Neural cell (in vitro differentiated cells): ENCODE results near the gene DSTN. TPM values are rescaled to one million over a fixed set of nuclear protein-coding genes. Genes with fewer than 3 reads are reported as not detected.

Source experiments
- H2AFZ ChIP-seq: fragments of 200-600, 300-800 bp; sonication (generic), shearing (Covaris generic); 2 replicates; pipeline ENCODE4 v1.6.0; 2014; ENCODE audit warnings: low read depth, mild to moderate bottlenecking, antibody characterized with exemption, low read length, moderate library complexity
- H3F3A ChIP-seq: fragments of 200-600 bp; shearing (Covaris generic); 2 replicates; pipeline ENCODE4 v1.6.1; 2016; ENCODE audit warnings: mild to moderate bottlenecking, moderate library complexity, mixed read lengths, antibody characterized with exemption, low read length; ENCODE audit not compliant: insufficient read depth, poor library complexity, severe bottlenecking
- H3K27ac ChIP-seq: fragments of 200-600, 300-800 bp; sonication (generic), shearing (Covaris generic); 2 replicates; pipeline ENCODE4 v1.5.1; 2014; ENCODE audit warnings: mild to moderate bottlenecking, low read length, moderate library complexity
- H3K27me3 ChIP-seq: fragments of 300-800, 200-600 bp; sonication (generic), shearing (Covaris generic); 2 replicates; pipeline ENCODE4 v1.6.0; 2014; ENCODE audit warnings: mild to moderate bottlenecking, low read depth, low read length, moderate library complexity; ENCODE audit not compliant: insufficient read depth
- H3K36me3 ChIP-seq: fragments of 300-800, 200-600 bp; sonication (generic), shearing (Covaris generic); 2 replicates; pipeline ENCODE4 v1.5.1; 2014; ENCODE audit warnings: mild to moderate bottlenecking, antibody characterized with exemption, low read length, moderate library complexity; ENCODE audit not compliant: insufficient read depth
- H3K4me2 ChIP-seq: fragments of 300-800, 200-600 bp; sonication (generic), shearing (Covaris generic); 2 replicates; pipeline ENCODE4 v1.6.0; 2014; ENCODE audit warnings: mild to moderate bottlenecking, low read length
- H3K4me3 ChIP-seq: fragments of 300-800, 200-600 bp; sonication (generic), shearing (Covaris generic); 2 replicates; pipeline ENCODE4 v1.5.1; 2014; ENCODE audit warnings: mild to moderate bottlenecking, low read length, moderate library complexity
- H3K79me2 ChIP-seq: fragments of 200-600 bp; shearing (Covaris generic); replicated peaks from 2 replicates; pipeline ENCODE4 v1.6.0; 2014; ENCODE audit warnings: mild to moderate bottlenecking, low read length, moderate library complexity; ENCODE audit not compliant: insufficient read depth
- H3K9ac ChIP-seq: fragments of 300-800, 200-600 bp; sonication (generic), shearing (Covaris generic); 2 replicates; pipeline ENCODE4 v1.6.1; 2016; ENCODE audit warnings: mild to moderate bottlenecking, low read length, mixed read lengths
- H3K9me2 ChIP-seq: fragments of 200-600 bp; shearing (Covaris generic); 2 replicates; pipeline ENCODE4 v1.6.1; 2016; ENCODE audit warnings: mild to moderate bottlenecking, low read length, mixed read lengths; ENCODE audit not compliant: insufficient read depth
- H3K9me3 ChIP-seq: fragments of 200-600, 300-800 bp; sonication (generic), shearing (Covaris generic); 2 replicates; pipeline ENCODE4 v1.6.1; 2016; ENCODE audit warnings: mild to moderate bottlenecking, mixed run types, low read length, moderate library complexity, mixed read lengths
- H4K20me1 ChIP-seq: fragments of 200-600 bp; shearing (Covaris generic); 2 replicates; pipeline ENCODE4 v1.6.1; 2016; ENCODE audit warnings: mild to moderate bottlenecking, mixed run types; ENCODE audit not compliant: insufficient read depth
- EP300 ChIP-seq: fragments of 450-650 bp; conservative IDR thresholded peaks from 2 replicates; pipeline ENCODE4 v1.6.1; 2014; ENCODE audit warnings: antibody characterized with exemption, mild to moderate bottlenecking, moderate library complexity; ENCODE audit not compliant: poor library complexity, severe bottlenecking
- EZH2 ChIP-seq: fragments of 200-600, 300-800 bp; shearing (Covaris generic), sonication (generic); IDR thresholded peaks from 2 replicates; pipeline ENCODE4 v1.6.1; 2014; ENCODE audit warnings: antibody characterized with exemption, low read length, borderline replicate concordance, mild to moderate bottlenecking; ENCODE audit not compliant: insufficient read depth, poor library complexity, severe bottlenecking
- MXI1 ChIP-seq: fragments of 450-650 bp; conservative IDR thresholded peaks from 2 replicates; pipeline ENCODE4 v1.6.1; 2014; ENCODE audit warnings: antibody characterized with exemption, mild to moderate bottlenecking; ENCODE audit not compliant: poor library complexity, severe bottlenecking
- POLR2AphosphoS5 ChIP-seq: IDR thresholded peaks from 2 replicates; pipeline ENCODE4 v1.6.1; 2012
- RAD21 ChIP-seq: fragments of 450-650 bp; conservative IDR thresholded peaks from 2 replicates; pipeline ENCODE4 v1.6.1; 2014; ENCODE audit warnings: antibody characterized with exemption, mild to moderate bottlenecking, moderate library complexity
- SMC3 ChIP-seq: fragments of 450-650 bp; conservative IDR thresholded peaks from 2 replicates; pipeline ENCODE4 v1.6.1; 2014; ENCODE audit warnings: antibody characterized with exemption, mild to moderate bottlenecking, moderate library complexity; ENCODE audit not compliant: poor library complexity
- TAF1 ChIP-seq: IDR thresholded peaks from 2 replicates; pipeline ENCODE4 v1.6.1; 2012; ENCODE audit warnings: low read depth
- polyA plus RNA-seq: library from polyadenylated mRNA; depleted of rRNA; stranded (reverse); fragments of >200 nt; gene quantifications from 2 replicates; pipeline ENCODE4 v1.2.3, GENCODE V29; 2014
- TF ChIP-seq, protein P1 (sequence below): IDR thresholded peaks from 2 replicates; pipeline ENCODE4 v1.6.1; 2012; ENCODE audit warnings: borderline replicate concordance
- TF ChIP-seq, protein P2 (sequence below): fragments of 450-650 bp; IDR thresholded peaks from 2 replicates; pipeline ENCODE4 v1.5.1; 2014; ENCODE audit warnings: antibody characterized with exemption, mild to moderate bottlenecking, moderate library complexity; ENCODE audit not compliant: poor library complexity, severe bottlenecking

The DSTN gene
- polyA plus RNA-seq, 1 donor from 2014 or later, result 276 TPM

DNA sequence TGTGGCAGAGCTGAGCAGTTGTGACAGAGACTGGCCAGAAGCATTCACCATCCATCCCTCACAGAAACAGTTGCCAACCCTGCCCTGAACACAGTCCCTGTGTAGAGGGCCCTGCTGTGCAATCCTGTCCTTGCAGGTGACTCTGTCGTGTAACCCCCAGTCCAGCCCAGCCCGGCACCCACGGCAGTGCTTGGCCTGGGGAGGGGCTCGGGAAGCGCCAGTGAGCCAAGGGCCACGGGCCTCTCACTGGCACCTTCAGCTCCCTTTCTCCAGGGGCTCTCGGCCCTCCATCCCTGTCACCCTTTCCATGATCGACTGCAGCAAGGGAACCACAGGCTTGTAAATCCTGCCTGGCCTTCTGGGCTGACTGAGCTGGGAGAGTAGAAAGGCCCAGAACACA is 59.1 kb downstream of the DSTN start:
- TF ChIP-seq EZH2, result no peak
- TF ChIP-seq RAD21, result no peak
- no peak for TF ChIP-seq MXI1
- TF ChIP-seq SMC3, result no peak
- TF ChIP-seq, protein P1, sequence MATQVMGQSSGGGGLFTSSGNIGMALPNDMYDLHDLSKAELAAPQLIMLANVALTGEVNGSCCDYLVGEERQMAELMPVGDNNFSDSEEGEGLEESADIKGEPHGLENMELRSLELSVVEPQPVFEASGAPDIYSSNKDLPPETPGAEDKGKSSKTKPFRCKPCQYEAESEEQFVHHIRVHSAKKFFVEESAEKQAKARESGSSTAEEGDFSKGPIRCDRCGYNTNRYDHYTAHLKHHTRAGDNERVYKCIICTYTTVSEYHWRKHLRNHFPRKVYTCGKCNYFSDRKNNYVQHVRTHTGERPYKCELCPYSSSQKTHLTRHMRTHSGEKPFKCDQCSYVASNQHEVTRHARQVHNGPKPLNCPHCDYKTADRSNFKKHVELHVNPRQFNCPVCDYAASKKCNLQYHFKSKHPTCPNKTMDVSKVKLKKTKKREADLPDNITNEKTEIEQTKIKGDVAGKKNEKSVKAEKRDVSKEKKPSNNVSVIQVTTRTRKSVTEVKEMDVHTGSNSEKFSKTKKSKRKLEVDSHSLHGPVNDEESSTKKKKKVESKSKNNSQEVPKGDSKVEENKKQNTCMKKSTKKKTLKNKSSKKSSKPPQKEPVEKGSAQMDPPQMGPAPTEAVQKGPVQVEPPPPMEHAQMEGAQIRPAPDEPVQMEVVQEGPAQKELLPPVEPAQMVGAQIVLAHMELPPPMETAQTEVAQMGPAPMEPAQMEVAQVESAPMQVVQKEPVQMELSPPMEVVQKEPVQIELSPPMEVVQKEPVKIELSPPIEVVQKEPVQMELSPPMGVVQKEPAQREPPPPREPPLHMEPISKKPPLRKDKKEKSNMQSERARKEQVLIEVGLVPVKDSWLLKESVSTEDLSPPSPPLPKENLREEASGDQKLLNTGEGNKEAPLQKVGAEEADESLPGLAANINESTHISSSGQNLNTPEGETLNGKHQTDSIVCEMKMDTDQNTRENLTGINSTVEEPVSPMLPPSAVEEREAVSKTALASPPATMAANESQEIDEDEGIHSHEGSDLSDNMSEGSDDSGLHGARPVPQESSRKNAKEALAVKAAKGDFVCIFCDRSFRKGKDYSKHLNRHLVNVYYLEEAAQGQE, result no peak
- TF ChIP-seq TAF1, result no peak
- TF ChIP-seq POLR2AphosphoS5, result no peak
- TF ChIP-seq EP300, result no peak
- TF ChIP-seq, protein P2, sequence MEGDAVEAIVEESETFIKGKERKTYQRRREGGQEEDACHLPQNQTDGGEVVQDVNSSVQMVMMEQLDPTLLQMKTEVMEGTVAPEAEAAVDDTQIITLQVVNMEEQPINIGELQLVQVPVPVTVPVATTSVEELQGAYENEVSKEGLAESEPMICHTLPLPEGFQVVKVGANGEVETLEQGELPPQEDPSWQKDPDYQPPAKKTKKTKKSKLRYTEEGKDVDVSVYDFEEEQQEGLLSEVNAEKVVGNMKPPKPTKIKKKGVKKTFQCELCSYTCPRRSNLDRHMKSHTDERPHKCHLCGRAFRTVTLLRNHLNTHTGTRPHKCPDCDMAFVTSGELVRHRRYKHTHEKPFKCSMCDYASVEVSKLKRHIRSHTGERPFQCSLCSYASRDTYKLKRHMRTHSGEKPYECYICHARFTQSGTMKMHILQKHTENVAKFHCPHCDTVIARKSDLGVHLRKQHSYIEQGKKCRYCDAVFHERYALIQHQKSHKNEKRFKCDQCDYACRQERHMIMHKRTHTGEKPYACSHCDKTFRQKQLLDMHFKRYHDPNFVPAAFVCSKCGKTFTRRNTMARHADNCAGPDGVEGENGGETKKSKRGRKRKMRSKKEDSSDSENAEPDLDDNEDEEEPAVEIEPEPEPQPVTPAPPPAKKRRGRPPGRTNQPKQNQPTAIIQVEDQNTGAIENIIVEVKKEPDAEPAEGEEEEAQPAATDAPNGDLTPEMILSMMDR, result no peak
- Histone ChIP-seq H3K79me2 (no peaks in the 10 kb centered on the region), H4K20me1 (no peaks in the 10 kb centered on the region), H3F3A (no peaks in the 10 kb centered on the region), H3K36me3 (no peaks in the 10 kb centered on the region), H3K4me2 (no peak overlapping the region), H2AFZ (no peak overlapping the region), H3K9ac (no peak overlapping the region), H3K27me3 (no peaks in the 10 kb centered on the region), H3K9me2 (no peaks in the 10 kb centered on the region), H3K27ac (no peak overlapping the region), H3K9me3 (no peaks in the 10 kb centered on the region), H3K4me3 (no peak overlapping the region)

DNA sequence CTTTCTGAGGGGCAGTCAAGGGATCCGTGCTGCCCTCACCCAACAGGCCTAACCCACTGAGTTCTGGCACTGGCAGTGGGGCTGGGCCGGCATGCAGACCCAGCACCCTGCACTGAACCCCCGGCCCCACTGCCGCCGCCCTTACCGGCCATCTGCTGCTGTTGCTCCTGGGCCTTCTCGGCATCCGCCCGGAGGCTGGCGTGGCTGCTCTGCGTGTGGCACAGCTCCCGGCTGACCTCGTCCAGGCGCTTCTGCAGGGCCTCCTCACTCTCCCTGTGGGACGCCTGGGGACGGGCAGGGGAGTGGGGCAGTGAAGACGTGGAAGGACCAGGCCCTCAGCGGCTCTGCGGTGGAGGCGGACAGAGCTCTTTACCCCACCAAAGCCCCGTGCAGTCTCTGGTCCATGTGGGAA is 59.8 kb downstream of the DSTN start:
- no peaks in the 10 kb centered on the region for H4K20me1 ChIP-seq
- no peaks in the 10 kb centered on the region for H3K27me3 ChIP-seq
- TF ChIP-seq RAD21 (no peak), EZH2 (no peak), TAF1 (no peak), POLR2AphosphoS5 (no peak), MXI1 (no peak), EP300 (no peak), SMC3 (no peak)
- TF ChIP-seq, protein P2, result no peak
- TF ChIP-seq, protein P1, result no peak
- H3K9ac ChIP-seq, result no peak overlapping the region
- no peak overlapping the region for H2AFZ ChIP-seq
- H3K27ac ChIP-seq, result no peak overlapping the region
- no peak overlapping the region for H3K4me3 ChIP-seq
- H3K4me2 ChIP-seq, result no peak overlapping the region
- no peaks in the 10 kb centered on the region for H3F3A ChIP-seq
- no peaks in the 10 kb centered on the region for H3K79me2 ChIP-seq
- H3K9me3 ChIP-seq, result no peaks in the 10 kb centered on the region
- no peaks in the 10 kb centered on the region for H3K9me2 ChIP-seq
- H3K36me3 ChIP-seq, result no peaks in the 10 kb centered on the region
